WI38 (cell line): Measurements from ENCODE around the gene AFF3.

Experiments
- H3K4me3 ChIP-seq: 2 replicates; pipeline ENCODE4 v1.5.1; 2011; ENCODE audit warnings: low read depth, mild to moderate bottlenecking, control low read depth, low read length
- TF ChIP-seq, protein P1 (sequence below): IDR thresholded peaks from 2 replicates; pipeline ENCODE4 v1.5.1; 2012; ENCODE audit warnings: low read depth, mild to moderate bottlenecking, control low read depth, low read length

Gene AFF3

DNA sequence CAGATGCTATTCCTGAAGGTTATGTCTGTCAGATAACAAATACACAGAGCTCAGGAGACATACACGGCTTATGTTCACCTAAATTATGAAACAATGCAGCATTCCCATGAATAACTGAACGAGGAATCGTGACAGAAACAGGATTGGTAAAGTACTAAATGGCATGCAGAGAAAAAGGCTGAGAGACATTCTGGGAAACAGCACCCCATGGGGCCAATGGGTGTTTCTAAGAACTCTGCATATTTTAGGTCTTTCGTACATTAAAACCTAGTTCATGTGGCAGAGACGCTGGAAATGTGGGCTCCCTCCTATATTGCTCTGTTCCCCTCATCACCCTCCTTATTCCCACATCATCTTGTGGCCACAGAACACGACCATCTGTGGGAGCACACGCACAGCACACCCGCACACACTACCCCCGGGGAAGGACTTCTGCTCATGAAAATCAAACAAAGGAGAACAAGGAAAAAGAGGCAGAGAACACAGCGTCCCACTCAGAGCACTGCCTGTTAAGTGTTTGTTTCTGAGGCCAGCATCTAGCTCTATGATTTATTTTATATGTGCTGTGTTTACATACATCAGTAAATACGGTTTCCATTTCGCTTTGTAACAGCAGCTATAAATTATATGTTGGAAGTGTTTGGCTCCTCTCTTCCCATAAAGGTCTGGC is 143.6 kb downstream of the AFF3 start:
- TF ChIP-seq, protein P1, sequence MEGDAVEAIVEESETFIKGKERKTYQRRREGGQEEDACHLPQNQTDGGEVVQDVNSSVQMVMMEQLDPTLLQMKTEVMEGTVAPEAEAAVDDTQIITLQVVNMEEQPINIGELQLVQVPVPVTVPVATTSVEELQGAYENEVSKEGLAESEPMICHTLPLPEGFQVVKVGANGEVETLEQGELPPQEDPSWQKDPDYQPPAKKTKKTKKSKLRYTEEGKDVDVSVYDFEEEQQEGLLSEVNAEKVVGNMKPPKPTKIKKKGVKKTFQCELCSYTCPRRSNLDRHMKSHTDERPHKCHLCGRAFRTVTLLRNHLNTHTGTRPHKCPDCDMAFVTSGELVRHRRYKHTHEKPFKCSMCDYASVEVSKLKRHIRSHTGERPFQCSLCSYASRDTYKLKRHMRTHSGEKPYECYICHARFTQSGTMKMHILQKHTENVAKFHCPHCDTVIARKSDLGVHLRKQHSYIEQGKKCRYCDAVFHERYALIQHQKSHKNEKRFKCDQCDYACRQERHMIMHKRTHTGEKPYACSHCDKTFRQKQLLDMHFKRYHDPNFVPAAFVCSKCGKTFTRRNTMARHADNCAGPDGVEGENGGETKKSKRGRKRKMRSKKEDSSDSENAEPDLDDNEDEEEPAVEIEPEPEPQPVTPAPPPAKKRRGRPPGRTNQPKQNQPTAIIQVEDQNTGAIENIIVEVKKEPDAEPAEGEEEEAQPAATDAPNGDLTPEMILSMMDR, result no peak
- H3K4me3 ChIP-seq, result no peak overlapping the region

DNA sequence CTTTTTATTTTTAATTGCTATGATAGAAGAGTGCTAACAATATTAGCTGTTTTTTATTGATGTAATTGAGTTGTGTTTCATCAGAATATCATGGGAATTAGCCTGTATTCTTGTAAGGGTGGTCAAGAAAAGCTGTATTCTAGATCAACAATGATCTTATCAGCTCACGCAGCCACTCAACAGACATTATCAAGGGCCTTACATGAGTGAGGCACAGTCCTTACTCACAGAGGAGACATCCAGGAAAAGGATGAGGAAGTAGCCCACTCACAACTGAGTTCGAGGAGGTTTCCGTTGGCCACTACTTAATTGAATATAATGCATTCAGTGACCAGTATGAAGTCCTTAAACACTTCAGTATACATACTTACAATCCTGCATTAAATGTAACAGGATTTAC is 152.5 kb downstream of the AFF3 start:
- TF ChIP-seq, protein P1, result no peak
- H3K4me3 ChIP-seq, result no peak overlapping the region

DNA sequence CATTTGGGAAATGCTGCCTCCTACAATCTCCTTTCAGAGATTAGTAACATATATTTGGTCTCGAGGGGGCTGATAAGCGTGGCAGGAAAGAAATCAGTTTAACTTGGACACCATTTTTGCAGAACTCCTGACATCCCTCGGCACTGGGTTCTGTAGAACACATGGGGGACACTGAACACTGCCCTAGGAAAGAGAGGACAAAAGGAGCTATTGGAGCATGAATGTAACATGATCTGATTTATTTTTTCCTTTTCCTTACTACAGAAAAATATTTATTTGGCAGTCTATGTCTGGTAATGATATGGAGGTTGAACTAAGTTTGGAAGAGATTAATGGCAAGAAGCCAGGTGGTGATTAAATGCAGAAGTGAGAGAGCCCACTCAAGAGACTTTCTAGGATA is 153.8 kb downstream of the AFF3 start:
- TF ChIP-seq, protein P1, result no peak
- no peak overlapping the region for H3K4me3 ChIP-seq

DNA sequence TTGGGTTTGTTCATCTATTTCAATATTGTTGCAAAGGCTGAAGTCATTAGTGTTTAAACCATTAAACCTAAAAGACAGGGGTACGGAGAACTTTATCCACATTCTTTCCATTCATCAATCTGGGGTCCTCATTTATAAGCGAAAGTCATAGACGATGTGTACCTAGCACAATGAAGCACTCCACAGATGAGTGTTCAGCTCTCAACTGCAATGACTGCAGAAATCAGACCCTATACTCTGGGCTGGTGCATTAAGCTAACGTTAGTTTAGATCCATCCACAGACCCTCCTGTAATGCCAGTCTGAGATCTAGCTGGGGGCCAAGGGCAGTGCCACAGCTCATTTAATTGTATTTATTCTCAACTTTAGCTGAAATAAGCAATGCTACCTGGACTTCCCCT is 155.2 kb downstream of the AFF3 start:
- no peak overlapping the region for H3K4me3 ChIP-seq
- TF ChIP-seq, protein P1, result no peak

DNA sequence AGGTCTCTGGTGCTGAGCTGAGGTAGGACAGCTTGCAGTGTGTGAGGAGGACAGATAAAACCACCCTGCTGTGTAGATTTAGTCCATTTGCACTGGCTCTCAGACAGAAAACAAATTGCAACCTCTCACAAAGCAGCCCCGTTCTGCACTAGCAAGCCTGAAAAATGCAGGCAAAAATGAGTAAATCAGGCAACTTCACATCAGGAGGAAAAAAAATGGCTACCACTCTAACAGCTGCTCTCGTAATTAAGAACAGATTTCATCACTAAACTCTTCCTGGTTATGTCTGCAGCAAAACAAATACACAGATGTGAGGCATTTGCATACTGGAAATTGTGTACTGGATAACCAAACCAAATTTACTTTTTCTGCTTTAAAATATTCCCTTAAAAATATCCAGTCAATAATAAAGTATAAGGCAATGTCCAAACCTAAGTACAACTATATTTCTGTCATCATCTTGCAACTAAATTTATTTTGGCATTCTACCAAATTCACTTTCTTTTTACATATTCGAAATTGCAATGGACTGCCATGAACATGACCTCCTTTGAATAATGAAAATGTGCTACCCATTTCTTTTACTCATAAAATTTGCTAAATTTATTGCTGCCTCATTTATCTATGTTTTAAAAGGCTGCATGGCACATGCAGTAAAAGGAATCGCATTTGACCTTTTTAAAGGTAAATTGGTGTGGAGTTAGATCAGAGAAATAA is 157.4 kb downstream of the AFF3 start:
- H3K4me3 ChIP-seq, result no peak overlapping the region
- TF ChIP-seq, protein P1, result no peak

DNA sequence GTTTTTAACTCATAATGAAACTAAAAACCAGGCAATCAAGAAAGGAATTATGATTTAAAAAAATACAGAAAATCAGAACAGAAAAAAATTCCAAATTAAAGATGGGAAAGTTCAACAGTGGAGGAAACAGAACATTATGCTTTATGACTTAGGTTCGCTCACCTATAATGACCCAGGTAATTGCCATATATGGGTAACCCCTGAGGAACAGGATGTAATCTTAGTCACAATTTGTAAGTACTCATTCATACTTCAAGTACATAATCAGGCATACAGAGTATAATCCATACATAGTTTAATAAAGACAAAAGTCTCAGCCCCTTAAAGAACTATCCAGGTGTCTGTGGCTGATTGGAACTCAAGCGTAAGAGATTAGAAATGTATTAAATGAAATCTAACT is 159.6 kb downstream of the AFF3 start:
- no peak overlapping the region for H3K4me3 ChIP-seq
- TF ChIP-seq, protein P1, result no peak

DNA sequence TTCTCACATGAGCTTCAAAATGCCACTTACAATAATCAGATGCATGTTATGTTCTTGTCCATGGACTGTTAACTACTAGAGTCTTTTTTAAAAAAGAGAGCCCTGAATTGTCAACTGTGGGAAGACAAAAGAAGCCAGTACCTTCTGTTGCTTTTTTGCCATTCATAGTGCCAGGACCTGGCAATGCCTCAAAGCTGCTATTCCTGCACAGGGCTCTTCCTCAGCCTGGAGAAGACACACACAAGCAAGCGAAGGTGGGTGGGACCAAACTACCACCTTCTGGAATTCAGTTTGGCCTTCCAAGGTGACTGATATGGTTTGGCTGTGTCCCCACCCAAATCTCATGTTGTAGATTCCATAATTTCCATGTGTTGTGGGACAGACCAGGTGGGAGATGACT is 160.6 kb downstream of the AFF3 start:
- TF ChIP-seq, protein P1, result no peak
- H3K4me3 ChIP-seq, result no peak overlapping the region
